ENCODE measurements around the gene GNE.

GNE gene

DNA sequence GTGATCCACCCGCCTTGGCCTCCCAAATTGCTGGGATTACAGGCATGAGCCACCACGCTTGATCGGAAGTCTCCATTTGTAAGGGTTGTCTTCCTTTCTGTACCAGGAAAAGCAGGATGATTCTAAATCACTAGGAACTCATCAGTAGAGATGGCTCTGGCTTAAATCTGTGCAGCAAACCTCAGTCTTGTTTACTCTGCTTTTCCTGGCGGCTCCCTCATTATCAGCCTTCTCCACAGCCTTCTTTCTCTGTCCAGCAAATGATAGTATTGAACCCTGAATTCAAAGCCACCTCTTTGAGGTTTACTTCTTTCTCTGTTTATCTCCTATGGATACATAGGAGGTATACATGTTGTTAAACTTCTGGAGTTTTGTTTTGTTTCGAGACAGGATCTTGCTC, 43.0 kb upstream of the GNE start:
- H3K36me3 ChIP-seq (ENCODE audit: control insufficient read depth in 2 of 2, insufficient read depth in 1 of 2, low read length in 2 of 2) = no peaks in the 10 kb centered on the region
- ChIA-PET CTCF (interaction anchor here (0.6 to 1.4 kb wide), 2 partner anchors 28 to 32 kb away, joined by 3 to 6 read pairs; no protein-coding TSS in a partner anchor), POLR2A (no interaction called here)
- no peak overlapping the region for H3K27ac ChIP-seq (ENCODE audit: extremely low read depth, low read depth, low read length)
- no peaks in the 10 kb centered on the region for H3K9me3 ChIP-seq (ENCODE audit: control insufficient read depth, insufficient read depth, low read depth, low read length)
- peaks cover 2% of the 10 kb centered on the region; the same call in 1 of the 2 replicates for H3K4me1 ChIP-seq (ENCODE audit: control insufficient read depth, insufficient read depth, low read length)
- TF ChIP-seq ZNF138 (tag by site-specific recombination; IDR thresholded peaks at IDR 0.05; ENCODE audit: borderline replicate concordance) (no peak), SP7 (tag by site-specific recombination; IDR thresholded peaks at IDR 0.05) (no peak), ZNF76 (tag by site-specific recombination; IDR thresholded peaks at IDR 0.05; ENCODE audit: borderline replicate concordance, low read depth) (no peak)
- TF ChIP-seq, protein P1, sequence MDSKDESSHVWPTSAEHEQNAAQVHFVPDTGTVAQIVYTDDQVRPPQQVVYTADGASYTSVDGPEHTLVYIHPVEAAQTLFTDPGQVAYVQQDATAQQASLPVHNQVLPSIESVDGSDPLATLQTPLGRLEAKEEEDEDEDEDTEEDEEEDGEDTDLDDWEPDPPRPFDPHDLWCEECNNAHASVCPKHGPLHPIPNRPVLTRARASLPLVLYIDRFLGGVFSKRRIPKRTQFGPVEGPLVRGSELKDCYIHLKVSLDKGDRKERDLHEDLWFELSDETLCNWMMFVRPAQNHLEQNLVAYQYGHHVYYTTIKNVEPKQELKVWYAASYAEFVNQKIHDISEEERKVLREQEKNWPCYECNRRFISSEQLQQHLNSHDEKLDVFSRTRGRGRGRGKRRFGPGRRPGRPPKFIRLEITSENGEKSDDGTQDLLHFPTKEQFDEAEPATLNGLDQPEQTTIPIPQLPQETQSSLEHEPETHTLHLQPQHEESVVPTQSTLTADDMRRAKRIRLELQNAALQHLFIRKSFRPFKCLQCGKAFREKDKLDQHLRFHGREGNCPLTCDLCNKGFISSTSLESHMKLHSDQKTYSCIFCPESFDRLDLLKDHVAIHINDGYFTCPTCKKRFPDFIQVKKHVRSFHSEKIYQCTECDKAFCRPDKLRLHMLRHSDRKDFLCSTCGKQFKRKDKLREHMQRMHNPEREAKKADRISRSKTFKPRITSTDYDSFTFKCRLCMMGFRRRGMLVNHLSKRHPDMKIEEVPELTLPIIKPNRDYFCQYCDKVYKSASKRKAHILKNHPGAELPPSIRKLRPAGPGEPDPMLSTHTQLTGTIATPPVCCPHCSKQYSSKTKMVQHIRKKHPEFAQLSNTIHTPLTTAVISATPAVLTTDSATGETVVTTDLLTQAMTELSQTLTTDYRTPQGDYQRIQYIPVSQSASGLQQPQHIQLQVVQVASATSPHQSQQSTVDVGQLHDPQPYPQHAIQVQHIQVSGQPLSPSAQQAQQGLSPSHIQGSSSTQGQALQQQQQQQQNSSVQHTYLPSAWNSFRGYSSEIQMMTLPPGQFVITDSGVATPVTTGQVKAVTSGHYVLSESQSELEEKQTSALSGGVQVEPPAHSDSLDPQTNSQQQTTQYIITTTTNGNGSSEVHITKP (tag by site-specific recombination; IDR thresholded peaks at IDR 0.05) = no peak
- TF ChIP-seq, protein P2, sequence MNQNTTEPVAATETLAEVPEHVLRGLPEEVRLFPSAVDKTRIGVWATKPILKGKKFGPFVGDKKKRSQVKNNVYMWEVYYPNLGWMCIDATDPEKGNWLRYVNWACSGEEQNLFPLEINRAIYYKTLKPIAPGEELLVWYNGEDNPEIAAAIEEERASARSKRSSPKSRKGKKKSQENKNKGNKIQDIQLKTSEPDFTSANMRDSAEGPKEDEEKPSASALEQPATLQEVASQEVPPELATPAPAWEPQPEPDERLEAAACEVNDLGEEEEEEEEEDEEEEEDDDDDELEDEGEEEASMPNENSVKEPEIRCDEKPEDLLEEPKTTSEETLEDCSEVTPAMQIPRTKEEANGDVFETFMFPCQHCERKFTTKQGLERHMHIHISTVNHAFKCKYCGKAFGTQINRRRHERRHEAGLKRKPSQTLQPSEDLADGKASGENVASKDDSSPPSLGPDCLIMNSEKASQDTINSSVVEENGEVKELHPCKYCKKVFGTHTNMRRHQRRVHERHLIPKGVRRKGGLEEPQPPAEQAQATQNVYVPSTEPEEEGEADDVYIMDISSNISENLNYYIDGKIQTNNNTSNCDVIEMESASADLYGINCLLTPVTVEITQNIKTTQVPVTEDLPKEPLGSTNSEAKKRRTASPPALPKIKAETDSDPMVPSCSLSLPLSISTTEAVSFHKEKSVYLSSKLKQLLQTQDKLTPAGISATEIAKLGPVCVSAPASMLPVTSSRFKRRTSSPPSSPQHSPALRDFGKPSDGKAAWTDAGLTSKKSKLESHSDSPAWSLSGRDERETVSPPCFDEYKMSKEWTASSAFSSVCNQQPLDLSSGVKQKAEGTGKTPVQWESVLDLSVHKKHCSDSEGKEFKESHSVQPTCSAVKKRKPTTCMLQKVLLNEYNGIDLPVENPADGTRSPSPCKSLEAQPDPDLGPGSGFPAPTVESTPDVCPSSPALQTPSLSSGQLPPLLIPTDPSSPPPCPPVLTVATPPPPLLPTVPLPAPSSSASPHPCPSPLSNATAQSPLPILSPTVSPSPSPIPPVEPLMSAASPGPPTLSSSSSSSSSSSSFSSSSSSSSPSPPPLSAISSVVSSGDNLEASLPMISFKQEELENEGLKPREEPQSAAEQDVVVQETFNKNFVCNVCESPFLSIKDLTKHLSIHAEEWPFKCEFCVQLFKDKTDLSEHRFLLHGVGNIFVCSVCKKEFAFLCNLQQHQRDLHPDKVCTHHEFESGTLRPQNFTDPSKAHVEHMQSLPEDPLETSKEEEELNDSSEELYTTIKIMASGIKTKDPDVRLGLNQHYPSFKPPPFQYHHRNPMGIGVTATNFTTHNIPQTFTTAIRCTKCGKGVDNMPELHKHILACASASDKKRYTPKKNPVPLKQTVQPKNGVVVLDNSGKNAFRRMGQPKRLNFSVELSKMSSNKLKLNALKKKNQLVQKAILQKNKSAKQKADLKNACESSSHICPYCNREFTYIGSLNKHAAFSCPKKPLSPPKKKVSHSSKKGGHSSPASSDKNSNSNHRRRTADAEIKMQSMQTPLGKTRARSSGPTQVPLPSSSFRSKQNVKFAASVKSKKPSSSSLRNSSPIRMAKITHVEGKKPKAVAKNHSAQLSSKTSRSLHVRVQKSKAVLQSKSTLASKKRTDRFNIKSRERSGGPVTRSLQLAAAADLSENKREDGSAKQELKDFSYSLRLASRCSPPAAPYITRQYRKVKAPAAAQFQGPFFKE (tag by site-specific recombination; IDR thresholded peaks at IDR 0.05; ENCODE audit: borderline replicate concordance) = no peak
- H3K4me3 ChIP-seq (ENCODE audit: low read depth, low read length) = no peak overlapping the region

- Histone ChIP-seq H3K36me3 (ENCODE audit: control insufficient read depth in 2 of 2, insufficient read depth in 1 of 2, low read length in 2 of 2) (no peaks in the 10 kb centered on the region), H3K9me3 (ENCODE audit: control insufficient read depth, insufficient read depth, low read depth, low read length) (no peaks in the 10 kb centered on the region), H3K27ac (ENCODE audit: extremely low read depth, low read depth, low read length) (no peak overlapping the region), H3K4me1 (ENCODE audit: control insufficient read depth, insufficient read depth, low read length) (peaks cover 2% of the 10 kb centered on the region; the same call in 1 of the 2 replicates), H3K4me3 (ENCODE audit: low read depth, low read length) (no peak overlapping the region)
- no peak for TF ChIP-seq TSHZ1 (tag by site-specific recombination; IDR thresholded peaks at IDR 0.05; ENCODE audit: borderline replicate concordance)
- no peak for TF ChIP-seq ZNF416 (tag by site-specific recombination; IDR thresholded peaks at IDR 0.05)
- no peak for TF ChIP-seq GLIS1 (tag by site-specific recombination; IDR thresholded peaks at IDR 0.05)
- TF ChIP-seq ZNF121 (tag by site-specific recombination; IDR thresholded peaks at IDR 0.05) = no peak
- no peak for TF ChIP-seq TRIM28 (IDR thresholded peaks at IDR 0.05; ENCODE audit: borderline replicate concordance, low read length)
- TF ChIP-seq HIC1 (tag by site-specific recombination; IDR thresholded peaks at IDR 0.05) = no peak
- no peak for TF ChIP-seq ZNF404 (tag by site-specific recombination; IDR thresholded peaks at IDR 0.05)
- no peak for TF ChIP-seq ZNF488 (tag by site-specific recombination; IDR thresholded peaks at IDR 0.05)
- no peak for TF ChIP-seq ZNF174 (tag by site-specific recombination; IDR thresholded peaks at IDR 0.05)
- ChIA-PET POLR2A (interaction anchor here (1.0 kb wide), 1 partner anchor 108 kb away, joined by 3 read pairs; the partner anchor contains the start of gene CLTA), CTCF (interaction anchor here (0.6 kb wide), 1 partner anchor 318 kb away, joined by 3 read pairs; no protein-coding TSS in a partner anchor)
Measured at GRCh38 chr9:36298566-36298965, 40.3 kb upstream of the GNE start.
